H9 (cell line): ENCODE measurements around the gene CDR2. TPM values are rescaled to one million over a fixed set of nuclear protein-coding genes. Genes with fewer than 3 reads are reported as not detected.

Experiments used
- DNase-seq: peaks from one replicate; pipeline ENCODE4 v3.0.0-alpha.2; 2017
- H2AFZ ChIP-seq: one replicate; pipeline ENCODE4 v1.6.1; 2013; ENCODE audit warnings: mild to moderate bottlenecking, low read length, control low read depth, moderate library complexity
- H2AK5ac ChIP-seq: 2 replicates; pipeline ENCODE4 v1.6.1; 2013; ENCODE audit warnings: low read length, control low read depth, mixed read lengths; ENCODE audit not compliant: insufficient read length
- H2BK120ac ChIP-seq: one replicate; pipeline ENCODE4 v1.6.1; 2013; ENCODE audit warnings: low read depth, mild to moderate bottlenecking, low read length, control low read depth, inconsistent platforms; ENCODE audit not compliant: poor library complexity, severe bottlenecking
- H2BK12ac ChIP-seq: 2 replicates; pipeline ENCODE4 v1.6.1; 2013; ENCODE audit warnings: low read length, control low read depth, mixed read lengths, low read depth; ENCODE audit not compliant: insufficient read length
- H2BK15ac ChIP-seq: 2 replicates; pipeline ENCODE4 v1.6.1; 2013; ENCODE audit warnings: low read depth, low read length, control low read depth
- H2BK20ac ChIP-seq: one replicate; pipeline ENCODE4 v1.6.1; 2013; ENCODE audit warnings: low read depth, mild to moderate bottlenecking, low read length, control low read depth, inconsistent platforms; ENCODE audit not compliant: poor library complexity, severe bottlenecking
- H2BK5ac ChIP-seq: 2 replicates; pipeline ENCODE4 v1.6.1; 2013; ENCODE audit warnings: low read length, control low read depth, mixed read lengths; ENCODE audit not compliant: insufficient read length
- H3K14ac ChIP-seq: 2 replicates; pipeline ENCODE4 v1.6.1; 2013; ENCODE audit warnings: low read length, control low read depth; ENCODE audit not compliant: insufficient read depth
- H3K18ac ChIP-seq: 2 replicates; pipeline ENCODE4 v1.6.1; 2013; ENCODE audit warnings: low read depth, mild to moderate bottlenecking, mixed read lengths, low read length, control low read depth; ENCODE audit not compliant: insufficient read length
- H3K23ac ChIP-seq: 2 replicates; pipeline ENCODE4 v1.6.1; 2013; ENCODE audit warnings: low read length, control low read depth, mixed read lengths, low read depth; ENCODE audit not compliant: insufficient read length
- H3K23me2 ChIP-seq: 2 replicates; pipeline ENCODE4 v1.6.1; 2013; ENCODE audit warnings: low read depth, mild to moderate bottlenecking, mixed read lengths, low read length, control low read depth; ENCODE audit not compliant: insufficient read length, poor library complexity, severe bottlenecking
- H3K27ac ChIP-seq: 2 replicates; pipeline ENCODE4 v1.5.1; 2013; ENCODE audit warnings: low read length, control low read depth, mixed read lengths, low read depth; ENCODE audit not compliant: insufficient read length
- H3K27me3 ChIP-seq: 2 replicates; pipeline ENCODE4 v1.6.1; 2013; ENCODE audit warnings: low read length, control low read depth, inconsistent platforms; ENCODE audit not compliant: insufficient read depth
- H3K4ac ChIP-seq: 2 replicates; pipeline ENCODE4 v1.6.1; 2013; ENCODE audit warnings: low read depth, mild to moderate bottlenecking, control low read depth, inconsistent platforms, low read length, moderate library complexity
- H3K4me1 ChIP-seq: 2 replicates; pipeline ENCODE4 v1.6.1; 2013; ENCODE audit warnings: low read length, control low read depth, inconsistent platforms; ENCODE audit not compliant: insufficient read depth
- H3K4me2 ChIP-seq: 2 replicates; pipeline ENCODE4 v1.6.1; 2013; ENCODE audit warnings: low read length, control low read depth, mixed read lengths; ENCODE audit not compliant: insufficient read length, insufficient read depth
- H3K56ac ChIP-seq: 2 replicates; pipeline ENCODE4 v1.6.1; 2013; ENCODE audit warnings: low read depth, mild to moderate bottlenecking, mixed read lengths, low read length, control low read depth; ENCODE audit not compliant: insufficient read length
- H3K79me1 ChIP-seq: 2 replicates; pipeline ENCODE4 v1.6.1; 2013; ENCODE audit warnings: low read depth, mild to moderate bottlenecking, moderate library complexity, low read length, control low read depth, inconsistent platforms; ENCODE audit not compliant: insufficient read depth, poor library complexity, severe bottlenecking
- H3K79me2 ChIP-seq: 2 replicates; pipeline ENCODE4 v1.6.1; 2013; ENCODE audit warnings: low read length, control low read depth, inconsistent platforms; ENCODE audit not compliant: insufficient read depth
- H3K9ac ChIP-seq: 2 replicates; pipeline ENCODE4 v1.6.1; 2013; ENCODE audit warnings: low read length, control low read depth, mixed read lengths; ENCODE audit not compliant: insufficient read length; ENCODE audit errors: extremely low read depth
- H3K9me3 ChIP-seq: one replicate; pipeline ENCODE4 v1.6.1; 2013; ENCODE audit warnings: low read depth, low read length, inconsistent platforms; ENCODE audit not compliant: control insufficient read depth
- H3T11ph ChIP-seq: one replicate; pipeline ENCODE4 v1.6.1; 2013; ENCODE audit warnings: mild to moderate bottlenecking, low read length, control low read depth, inconsistent platforms
- H4K20me1 ChIP-seq: one replicate; pipeline ENCODE4 v1.6.1; 2013; ENCODE audit not compliant: control insufficient read depth, insufficient read length, insufficient read depth
- H4K5ac ChIP-seq: 2 replicates; pipeline ENCODE4 v1.6.1; 2013; ENCODE audit warnings: low read depth, mild to moderate bottlenecking, mixed read lengths, low read length, control low read depth; ENCODE audit not compliant: insufficient read length
- H4K8ac ChIP-seq: replicated peaks from 2 replicates; pipeline ENCODE4 v1.6.1; 2013; ENCODE audit warnings: low read length, control low read depth, mixed read lengths, low read depth; ENCODE audit not compliant: insufficient read length
- H4K91ac ChIP-seq: 2 replicates; pipeline ENCODE4 v1.6.1; 2013; ENCODE audit warnings: low read depth, mild to moderate bottlenecking, moderate library complexity, mixed read lengths, low read length, control low read depth; ENCODE audit not compliant: insufficient read length
- H3K27ac Mint-ChIP-seq, 3 experiments: 2 replicates in 2 of 3; 3 replicates in 1 of 3; pipeline ENCODE4 v1.8.0; 2020 to 2021; ENCODE audit warnings: mixed read lengths in 3 of 3, mild to moderate bottlenecking in 1 of 3, moderate library complexity in 1 of 3
- H3K27me3 Mint-ChIP-seq: 2 replicates; pipeline ENCODE4 v1.8.0; 2021; ENCODE audit warnings: low read depth, mild to moderate bottlenecking, moderate library complexity, mixed read lengths
- H3K36me3 Mint-ChIP-seq, 3 experiments: 2 replicates in 2 of 3; 3 replicates in 1 of 3; pipeline ENCODE4 v1.8.0; 2020 to 2021; ENCODE audit warnings: low read depth in 3 of 3, mixed read lengths in 3 of 3; ENCODE audit not compliant: insufficient read depth in 1 of 3
- H3K4me1 Mint-ChIP-seq, 2 experiments: 2 replicates each; pipeline ENCODE4 v1.8.0; 2020; ENCODE audit warnings: mixed read lengths in 2 of 2
- H3K4me3 Mint-ChIP-seq, 2 experiments: 2 replicates in 1 of 2; 3 replicates in 1 of 2; pipeline ENCODE4 v1.8.0; 2020 to 2021; ENCODE audit warnings: mild to moderate bottlenecking in 2 of 2, mixed read lengths in 2 of 2, moderate library complexity in 1 of 2
- H3K9me3 Mint-ChIP-seq, 2 experiments: 2 replicates in 1 of 2; 3 replicates in 1 of 2; pipeline ENCODE4 v1.8.0; 2020; ENCODE audit warnings: mild to moderate bottlenecking in 2 of 2, mixed read lengths in 2 of 2, moderate library complexity in 1 of 2
- CTCF ChIP-seq: fragments of 200-600 bp; sonication (generic); conservative IDR thresholded peaks from 3 replicates; pipeline ENCODE4 v1.8.0; 2021; ENCODE audit warnings: antibody characterized with exemption, mild to moderate bottlenecking
- WGBS: extraction: QIAGEN DNeasy Blood & Tissue Kit; methylation state at CpG from one replicate; pipeline ENCODE4 v1.1.7; 2013; ENCODE audit warnings: missing lambda C conversion rate, low lambda C conversion rate, mixed read lengths; ENCODE audit not compliant: insufficient read length; ENCODE audit errors: extremely low coverage; 5-methylcytosine and 5-hydroxymethylcytosine counted together
- total RNA-seq: library from RNA; stranded (reverse); gene quantifications from 2 replicates; pipeline ENCODE4 v1.2.1, GENCODE V29; 2021

The CDR2 gene
- total RNA-seq, 1 experiment from 2014 or later: 33.4 TPM

DNA sequence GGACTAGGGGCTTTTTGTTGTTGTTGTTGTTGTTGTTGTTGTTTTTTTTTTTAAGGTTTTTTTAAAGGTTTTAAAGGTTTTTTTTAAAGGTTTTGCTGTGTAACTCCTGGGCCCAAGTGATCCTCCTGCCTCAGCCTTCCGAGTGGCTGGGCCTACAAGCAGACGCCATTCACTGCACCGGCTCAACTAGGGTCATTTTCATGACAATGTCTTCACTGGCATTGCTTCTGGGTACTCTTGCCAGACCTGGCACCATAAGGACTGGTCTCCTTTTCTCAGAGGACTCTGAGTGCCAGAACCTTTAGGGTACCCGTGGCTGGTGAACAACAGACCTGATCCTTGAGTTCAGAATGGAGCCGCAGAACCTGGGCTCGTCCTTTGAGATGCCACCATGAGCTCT lies 56.8 kb downstream of the CDR2 start:
- Histone ChIP-seq H4K20me1 (no peaks in the 10 kb centered on the region), H3K23ac (no peak overlapping the region)
- no peaks in the 10 kb centered on the region for H3K27me3 Mint-ChIP-seq

More for the DNA sequence above, 56.8 kb downstream of the CDR2 start:
- Histone ChIP-seq H4K91ac (no peak overlapping the region), H2BK120ac (no peak overlapping the region), H3K4me1 (no peaks in the 10 kb centered on the region), H3K9ac (no peak overlapping the region), H3K56ac (no peak overlapping the region), H3K79me2 (no peaks in the 10 kb centered on the region), H4K5ac (no peak overlapping the region), H2BK20ac (no peak overlapping the region), H3K18ac (no peak overlapping the region), H3K14ac (no peak overlapping the region), H2AK5ac (no peak overlapping the region), H3K4ac (no peak overlapping the region), H2BK12ac (no peak overlapping the region), H3K27me3 (no peaks in the 10 kb centered on the region), H3K27ac (no peak overlapping the region), H3K23me2 (no peaks in the 10 kb centered on the region), H2BK15ac (no peak overlapping the region), H3T11ph (no peak overlapping the region), H3K9me3 (no peaks in the 10 kb centered on the region), H3K4me2 (no peak overlapping the region), H2BK5ac (no peak overlapping the region), H4K8ac (no peak overlapping the region), H2AFZ (no peak overlapping the region), H3K79me1 (peaks cover 2% of the 10 kb centered on the region)
- peaks cover 0 to 6% of the 10 kb centered on the region in 2 experiments; a peak in 2 of 4 replicates for H3K4me1 Mint-ChIP-seq
- WGBS: no CpG with 5 or more reads among the region's 6 CpGs
- peaks cover 40 to 79% (median 66%) of the 10 kb centered on the region in 3 experiments for H3K36me3 Mint-ChIP-seq
- no peak for DNase-seq
- peak overlapping the region in 2 of 3 experiments; percentile 2 to 59; a peak in 1 of 7 replicates for H3K27ac Mint-ChIP-seq
- no peaks in the 10 kb centered on the region; a peak in 1 of 5 replicates for H3K9me3 Mint-ChIP-seq
- TF ChIP-seq CTCF: no peak
- H3K4me3 Mint-ChIP-seq: no peak overlapping the region
